Memory B cell (primary cell): ENCODE results near the gene ARHGEF37.
A peak's percentile ranks its signal among the peaks of the same experiment; 100 is the strongest.
"Not testable (repeated sequence)": the region's sequence is repeated elsewhere in the genome, so short reads cannot be mapped to it uniquely, and the experiment has no call there.

Source experiments
- ATAC-seq: fragments of 150-1000 bp; cut with Tn5 transposase; 2 replicates; pipeline ENCODE4 v1.10.0; 2021; ENCODE audit warnings: low read depth, mild to moderate bottlenecking, moderate library complexity
- DNase-seq, 2 donors: peaks; one replicate each; pipeline ENCODE4 v3.0.0; 2022; ENCODE audit warnings: low spot score in 2 of 2
- H3K27ac Mint-ChIP-seq: one replicate; pipeline ENCODE4 v1.8.0; 2022; ENCODE audit warnings: mild to moderate bottlenecking, moderate library complexity, mixed read lengths
- H3K27me3 Mint-ChIP-seq: one replicate; pipeline ENCODE4 v1.8.0; 2022; ENCODE audit warnings: mixed read lengths
- H3K36me3 Mint-ChIP-seq: one replicate; pipeline ENCODE4 v1.8.0; 2022; ENCODE audit warnings: mild to moderate bottlenecking, mixed read lengths
- H3K4me1 Mint-ChIP-seq: one replicate; pipeline ENCODE4 v1.8.0; 2022; ENCODE audit warnings: mixed read lengths
- H3K4me3 Mint-ChIP-seq: one replicate; pipeline ENCODE4 v1.8.0; 2022; ENCODE audit warnings: mild to moderate bottlenecking, moderate library complexity, mixed read lengths
- H3K9me3 Mint-ChIP-seq: one replicate; pipeline ENCODE4 v1.8.0; 2022; ENCODE audit warnings: mixed read lengths

The ARHGEF37 gene

DNA sequence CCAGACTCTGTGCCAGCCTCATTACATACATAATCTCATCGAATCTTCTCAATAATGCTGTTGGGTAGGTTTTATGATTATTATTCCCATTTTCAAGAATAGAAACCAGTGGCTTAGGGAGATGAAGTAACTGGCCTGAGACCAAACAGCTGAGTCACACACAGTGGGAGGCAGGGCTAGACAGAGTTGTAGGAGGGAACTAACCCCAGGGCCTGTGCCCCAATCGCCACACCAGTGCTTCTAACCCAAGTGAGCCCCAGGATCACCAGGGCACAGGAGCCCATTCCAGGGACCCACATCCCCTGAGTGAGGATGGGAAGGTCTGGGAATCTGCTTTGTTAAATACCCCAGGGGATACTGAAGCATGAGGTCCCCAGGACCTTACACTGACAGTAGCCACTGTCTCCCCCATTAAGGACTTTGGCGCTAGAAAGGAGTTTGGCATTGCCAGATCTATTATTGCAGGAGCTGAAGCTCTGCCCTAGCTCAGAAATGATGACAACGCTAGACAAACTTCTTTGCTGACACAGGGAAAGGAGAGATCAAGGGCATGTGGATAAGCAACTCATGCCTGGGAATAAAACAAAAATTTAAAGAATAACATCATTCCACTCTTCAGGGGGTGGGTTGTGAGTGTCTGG, 85.0 kb downstream of the ARHGEF37 start:
- no peak for ATAC-seq
- H3K4me3 Mint-ChIP-seq, result no peak overlapping the region
- H3K27ac Mint-ChIP-seq, result no peak overlapping the region
- no peaks in the 10 kb centered on the region for H3K27me3 Mint-ChIP-seq
- H3K9me3 Mint-ChIP-seq, result peaks cover 3% of the 10 kb centered on the region
- DNase-seq, result no peak
- H3K36me3 Mint-ChIP-seq, result no peaks in the 10 kb centered on the region
- peaks cover 6% of the 10 kb centered on the region for H3K4me1 Mint-ChIP-seq

DNA sequence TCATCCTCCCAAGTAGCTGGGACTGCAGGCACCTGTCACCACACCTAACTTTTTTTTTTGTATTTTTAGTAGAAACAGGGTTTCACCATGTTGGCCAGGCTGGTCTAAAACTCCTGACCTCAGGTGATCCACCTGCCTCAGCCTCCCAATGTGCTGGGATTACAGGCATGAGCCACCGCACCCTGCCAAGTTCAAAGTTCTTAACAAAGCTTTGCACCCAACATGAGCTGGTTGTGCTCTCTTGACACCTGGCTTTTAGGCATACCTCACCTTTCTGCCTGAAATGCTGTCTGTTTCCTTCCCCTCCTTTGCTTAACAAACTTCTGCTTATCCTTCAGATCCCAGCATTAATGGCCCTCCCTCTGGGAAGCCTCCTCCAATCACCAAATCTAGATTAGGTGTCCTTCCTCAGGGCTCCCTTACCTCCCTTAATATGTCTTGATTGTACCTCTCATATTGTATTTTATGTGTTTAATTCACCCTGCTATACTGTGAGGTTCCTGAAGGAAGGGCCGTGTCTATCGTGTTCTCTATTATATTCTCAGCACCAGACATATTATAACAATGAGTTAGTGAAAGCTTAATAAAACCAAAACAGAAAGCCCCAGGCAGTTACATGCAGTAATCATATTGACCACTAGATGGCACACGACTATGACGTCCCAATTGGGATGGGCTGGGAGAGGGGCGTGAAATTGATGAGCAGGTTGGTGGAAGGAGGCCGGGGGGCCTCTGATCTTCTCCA, 86.0 kb downstream of the ARHGEF37 start:
- Mint-ChIP-seq H3K27me3 (no peaks in the 10 kb centered on the region), H3K9me3 (peaks cover 4% of the 10 kb centered on the region), H3K36me3 (no peaks in the 10 kb centered on the region), H3K4me3 (no peak overlapping the region), H3K27ac (peak overlapping the region; percentile 21), H3K4me1 (peaks cover 8% of the 10 kb centered on the region)
- ATAC-seq, result peak; percentile 80
- peak; percentile 50 to 56 for DNase-seq

DNA sequence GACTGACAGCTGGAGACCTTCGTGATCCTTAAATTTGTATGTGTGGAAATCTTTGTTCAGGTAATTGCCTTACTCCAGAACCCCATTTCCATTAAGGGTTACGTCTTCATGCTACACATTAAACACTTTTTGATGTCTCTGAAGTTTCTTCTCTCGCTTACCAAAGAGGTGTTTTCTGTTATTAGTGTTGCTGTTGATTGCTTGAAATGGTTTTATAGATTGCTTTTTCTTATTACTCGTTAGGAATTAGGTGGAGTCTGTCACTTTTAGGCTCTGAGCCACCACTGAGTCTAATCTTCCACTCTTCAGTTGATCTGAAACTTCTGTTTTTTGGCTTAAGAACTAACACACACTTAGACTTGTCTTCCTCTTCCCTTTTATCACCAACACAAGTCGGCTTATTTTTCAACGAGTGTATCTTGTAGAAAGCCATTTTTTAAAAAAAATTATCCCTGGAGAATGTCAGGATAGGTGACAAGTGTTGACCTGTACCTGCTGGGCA, 86.6 kb downstream of the ARHGEF37 start:
- peaks cover 2% of the 10 kb centered on the region for H3K36me3 Mint-ChIP-seq
- DNase-seq (no peak), ATAC-seq (no peak)
- no peak overlapping the region for H3K4me3 Mint-ChIP-seq
- H3K4me1 Mint-ChIP-seq, result peaks cover 13% of the 10 kb centered on the region
- H3K27ac Mint-ChIP-seq, result no peak overlapping the region
- no peaks in the 10 kb centered on the region for H3K27me3 Mint-ChIP-seq
- H3K9me3 Mint-ChIP-seq, result peaks cover 5% of the 10 kb centered on the region

DNA sequence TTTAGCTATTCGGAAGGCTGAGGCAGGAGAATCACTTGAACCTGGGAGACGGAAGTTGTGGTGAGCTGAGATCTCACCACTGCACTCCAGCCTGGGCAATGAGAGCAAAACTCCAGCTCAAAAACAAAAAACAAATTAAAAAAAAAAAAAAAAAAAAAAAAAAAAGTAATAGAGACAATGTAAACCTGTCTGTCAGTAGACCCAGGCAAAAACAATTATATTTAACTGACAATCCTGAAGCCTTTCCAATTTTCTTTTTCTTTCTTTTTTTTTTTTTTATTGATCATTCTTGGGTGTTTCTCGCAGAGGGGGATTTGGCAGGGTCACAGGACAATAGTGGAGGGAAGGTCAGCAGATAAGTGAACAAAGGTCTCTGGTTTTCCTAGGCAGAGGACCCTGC, 88.0 kb downstream of the ARHGEF37 start:
- DNase-seq, H3K27ac Mint-ChIP-seq, H3K36me3 Mint-ChIP-seq, H3K27me3 Mint-ChIP-seq, ATAC-seq, H3K4me3 Mint-ChIP-seq, H3K9me3 Mint-ChIP-seq: not testable (repeated sequence)
- peaks cover 16% of the 10 kb centered on the region for H3K4me1 Mint-ChIP-seq

DNA sequence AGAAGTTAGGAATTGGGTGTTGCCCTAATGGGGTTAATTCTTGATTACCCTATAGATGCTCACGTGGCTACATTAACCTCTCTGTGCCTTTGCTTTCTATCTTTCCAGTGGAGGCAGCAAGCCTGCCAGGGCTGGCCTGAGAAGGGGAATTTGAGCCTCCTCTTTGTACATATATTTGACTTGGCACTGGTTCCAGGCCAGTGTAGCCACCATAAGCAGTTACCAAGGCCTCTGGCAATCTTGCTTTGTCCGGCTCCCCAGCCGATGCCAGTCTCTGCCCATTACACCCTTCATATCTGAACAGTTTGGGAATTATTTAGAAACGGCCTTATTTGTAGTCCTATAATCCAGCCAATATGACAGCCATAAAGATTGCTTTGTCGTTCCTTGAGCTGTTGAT, 90.2 kb downstream of the ARHGEF37 start:
- DNase-seq, result no peak
- ATAC-seq, result no peak
- Mint-ChIP-seq H3K9me3 (peaks cover 5% of the 10 kb centered on the region), H3K27me3 (no peaks in the 10 kb centered on the region), H3K4me1 (peaks cover 29% of the 10 kb centered on the region), H3K4me3 (no peak overlapping the region), H3K36me3 (peaks cover 2% of the 10 kb centered on the region), H3K27ac (no peak overlapping the region)

DNA sequence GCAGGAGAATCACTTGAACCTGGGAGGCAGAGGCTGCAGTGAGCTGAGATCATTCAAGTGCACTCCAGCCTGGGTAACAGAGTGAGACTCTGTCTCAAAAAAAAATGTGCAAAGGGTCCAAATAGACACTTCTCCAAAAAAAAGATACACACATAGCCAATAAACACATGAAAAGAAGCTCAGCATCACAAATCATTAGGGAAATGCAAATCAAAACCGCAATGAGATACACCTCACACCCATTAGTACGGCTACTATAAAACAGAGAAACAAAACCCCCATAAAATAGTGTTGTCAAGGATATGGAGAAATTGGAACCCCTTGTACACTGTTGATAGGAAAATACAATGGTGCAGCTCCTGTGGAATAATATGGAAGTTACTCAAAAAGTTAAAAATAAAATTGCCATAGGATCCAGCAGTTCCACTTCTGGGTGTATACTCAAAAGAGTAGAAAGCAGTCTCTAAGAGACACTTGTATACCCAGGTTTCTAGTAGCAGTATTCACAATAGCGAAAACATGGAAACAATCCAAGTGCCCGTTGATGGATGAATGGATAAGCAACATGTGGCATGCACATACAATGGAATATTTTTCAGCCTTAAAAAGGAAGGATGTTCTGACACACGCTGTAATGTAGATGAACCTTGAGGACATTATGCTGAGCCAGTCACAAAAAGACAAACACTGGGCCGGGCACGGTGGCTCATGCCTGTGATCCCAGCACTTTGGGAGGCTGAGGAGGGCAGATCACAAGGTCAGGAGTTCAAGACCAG, 91.6 kb downstream of the ARHGEF37 start:
- DNase-seq (no peak), ATAC-seq (peak; percentile 85)
- Mint-ChIP-seq H3K27ac (peak overlapping the region; percentile 28), H3K4me1 (peaks cover 28% of the 10 kb centered on the region), H3K36me3 (peaks cover 2% of the 10 kb centered on the region), H3K4me3 (no peak overlapping the region), H3K9me3 (peaks cover 5% of the 10 kb centered on the region), H3K27me3 (no peaks in the 10 kb centered on the region)

DNA sequence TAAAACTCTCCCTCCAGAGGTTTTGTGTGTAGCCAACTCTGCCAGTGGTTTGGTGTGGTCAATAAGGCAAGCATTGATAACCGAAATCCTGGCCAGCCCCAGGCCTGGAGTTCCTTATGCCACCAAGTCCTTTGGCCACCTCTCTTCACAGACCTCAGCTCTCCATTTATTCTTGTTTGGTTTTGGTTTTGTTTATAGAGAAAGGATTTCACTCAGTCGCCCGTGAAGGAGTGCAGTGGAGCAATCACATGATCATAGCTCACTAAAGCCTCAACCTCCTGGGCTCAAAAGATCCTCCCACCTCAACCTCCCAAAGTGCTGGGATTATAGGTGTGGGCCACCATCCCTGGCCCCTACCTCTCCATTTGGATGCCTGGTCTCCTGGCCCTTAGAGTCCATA, 93.4 kb downstream of the ARHGEF37 start:
- Mint-ChIP-seq H3K27me3 (no peaks in the 10 kb centered on the region), H3K9me3 (peaks cover 2% of the 10 kb centered on the region), H3K4me3 (no peak overlapping the region), H3K27ac (peak overlapping the region; percentile 23), H3K36me3 (peaks cover 2% of the 10 kb centered on the region), H3K4me1 (peaks cover 32% of the 10 kb centered on the region)
- no peak for DNase-seq
- ATAC-seq, result peak; percentile 41

DNA sequence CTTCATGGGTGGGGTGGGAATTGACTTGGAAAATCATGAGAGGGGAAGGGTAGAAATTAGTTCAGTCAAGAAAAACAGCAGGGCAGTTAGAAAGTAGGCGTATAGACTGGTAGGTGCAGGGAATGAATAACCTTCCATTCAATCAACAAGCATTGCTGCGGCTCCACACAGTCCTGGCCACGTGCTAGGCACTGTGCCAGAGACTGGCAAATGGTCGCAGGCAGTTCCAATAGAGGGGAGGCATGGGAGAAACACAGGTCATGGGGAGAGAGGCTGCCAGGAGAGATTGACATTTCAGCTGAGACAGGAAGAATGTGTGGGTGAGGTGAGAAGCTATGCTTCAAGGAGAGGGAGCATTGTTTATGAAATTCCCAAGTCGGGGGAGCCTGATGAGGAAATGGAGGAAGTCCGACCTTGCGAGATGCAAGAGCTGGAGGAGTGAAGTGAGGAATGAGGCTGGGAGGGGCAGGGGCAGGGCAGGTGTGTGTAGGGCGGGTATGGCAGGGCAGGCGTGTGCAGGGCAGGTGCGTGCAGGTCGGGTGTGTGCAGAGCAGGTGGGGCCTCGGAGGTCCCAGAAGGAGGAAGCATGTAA, 94.4 kb downstream of the ARHGEF37 start:
- no peak overlapping the region for H3K4me3 Mint-ChIP-seq
- peaks cover 2% of the 10 kb centered on the region for H3K9me3 Mint-ChIP-seq
- peaks cover 41% of the 10 kb centered on the region for H3K4me1 Mint-ChIP-seq
- no peak overlapping the region for H3K27ac Mint-ChIP-seq
- DNase-seq (no peak), ATAC-seq (no peak)
- peaks cover 2% of the 10 kb centered on the region for H3K36me3 Mint-ChIP-seq
- H3K27me3 Mint-ChIP-seq, result no peaks in the 10 kb centered on the region

DNA sequence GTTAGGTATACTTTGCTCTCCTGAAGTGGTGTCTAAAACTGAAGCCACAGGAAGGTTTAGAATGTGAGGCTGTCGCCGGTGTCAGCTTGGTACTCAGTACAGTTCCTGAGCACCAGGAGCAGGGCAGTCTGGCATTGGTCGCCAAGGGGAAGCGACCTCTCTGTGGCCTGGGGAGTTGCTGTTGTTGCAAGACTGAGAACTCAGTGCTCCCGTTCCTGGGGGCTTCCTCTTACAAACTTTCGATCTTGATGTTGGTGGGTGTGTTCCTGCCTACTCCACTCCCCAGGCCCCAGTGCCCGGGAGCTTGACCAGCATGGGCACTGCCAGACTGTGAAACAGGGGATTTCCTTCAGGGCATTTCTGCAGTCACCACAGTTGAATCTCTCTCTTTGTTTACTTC, 96.4 kb downstream of the ARHGEF37 start:
- Mint-ChIP-seq H3K9me3 (no peaks in the 10 kb centered on the region), H3K36me3 (peaks cover under 1% of the 10 kb centered on the region), H3K27me3 (no peaks in the 10 kb centered on the region), H3K4me3 (no peak overlapping the region), H3K4me1 (peaks cover 49% of the 10 kb centered on the region), H3K27ac (peak overlapping the region; percentile 69)
- no peak for DNase-seq
- no peak for ATAC-seq

DNA sequence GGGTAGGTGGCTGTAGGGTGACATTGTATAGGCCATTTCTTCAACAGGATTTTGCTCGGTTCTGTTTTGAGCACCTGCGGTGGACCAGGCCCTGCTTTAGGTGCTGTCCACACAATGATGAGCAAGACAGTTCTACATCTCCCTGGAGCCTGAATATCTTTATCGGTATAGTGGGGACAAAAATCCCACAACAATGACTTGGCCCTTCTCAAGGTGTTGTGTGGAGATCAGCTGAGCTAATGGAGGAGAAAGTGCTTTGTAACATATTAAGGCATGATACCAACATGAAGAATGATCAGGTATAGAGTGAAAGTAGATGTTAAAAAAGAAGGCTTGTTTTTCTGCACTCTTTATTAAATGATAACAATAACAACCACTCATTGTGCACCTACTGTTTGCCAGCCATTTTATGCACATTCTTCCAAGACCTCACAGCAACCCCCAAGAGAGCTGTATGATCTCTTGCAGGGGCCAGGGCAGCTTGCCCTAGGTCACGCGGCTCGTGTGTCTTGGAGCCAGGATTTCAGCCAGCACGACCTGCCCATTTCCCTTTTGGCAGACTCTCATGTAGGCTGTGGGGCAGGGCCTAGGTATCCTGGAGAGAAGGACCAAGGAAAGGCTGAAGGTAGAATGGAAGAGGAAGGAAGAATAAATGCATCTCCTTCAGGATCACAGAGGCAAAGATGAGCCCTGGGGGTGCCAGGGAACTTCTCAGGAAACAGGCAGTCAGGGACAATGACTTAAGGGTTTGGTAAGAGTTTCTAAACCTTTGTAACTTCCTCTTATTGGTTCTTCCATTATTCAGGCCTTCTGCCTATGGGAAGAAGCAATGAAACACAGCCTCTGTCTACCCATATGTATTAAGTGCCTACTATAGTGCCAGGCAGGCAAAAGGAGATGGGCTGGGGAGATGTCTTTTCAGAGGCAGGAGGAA, 98.8 kb downstream of the ARHGEF37 start:
- Mint-ChIP-seq H3K4me1 (peaks cover 44% of the 10 kb centered on the region), H3K9me3 (no peaks in the 10 kb centered on the region), H3K27me3 (no peaks in the 10 kb centered on the region), H3K36me3 (no peaks in the 10 kb centered on the region), H3K4me3 (no peak overlapping the region), H3K27ac (peak overlapping the region; percentile 68)
- ATAC-seq (peak; percentile 39), DNase-seq (no peak)

DNA sequence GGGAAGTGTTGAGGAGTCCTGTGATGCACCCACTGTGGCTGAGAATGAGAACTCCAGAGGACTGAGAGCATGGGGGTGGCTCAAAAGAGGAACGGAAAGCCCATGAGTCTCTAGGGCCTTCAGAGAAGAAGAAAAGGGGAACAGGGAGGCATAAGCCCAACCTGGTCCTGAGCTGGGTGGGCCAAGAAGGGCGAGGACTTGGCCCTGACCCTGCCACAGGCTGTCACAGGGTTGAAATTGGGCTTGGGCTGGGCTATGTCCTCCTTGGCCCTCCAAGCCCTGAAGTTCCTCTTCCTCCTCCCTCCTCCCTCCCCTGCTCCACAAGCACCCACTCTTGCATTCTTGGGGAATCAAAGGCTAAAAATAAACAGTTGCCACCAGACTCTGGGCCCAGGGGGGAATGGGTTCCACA, 99.5 kb downstream of the ARHGEF37 start:
- ATAC-seq (peak; percentile 98), DNase-seq (peak; percentile 63 to 67)
- Mint-ChIP-seq H3K4me1 (peaks cover 44% of the 10 kb centered on the region), H3K4me3 (peak overlapping the region; percentile 0), H3K27ac (peak overlapping the region; percentile 68), H3K27me3 (no peaks in the 10 kb centered on the region), H3K36me3 (no peaks in the 10 kb centered on the region), H3K9me3 (no peaks in the 10 kb centered on the region)

DNA sequence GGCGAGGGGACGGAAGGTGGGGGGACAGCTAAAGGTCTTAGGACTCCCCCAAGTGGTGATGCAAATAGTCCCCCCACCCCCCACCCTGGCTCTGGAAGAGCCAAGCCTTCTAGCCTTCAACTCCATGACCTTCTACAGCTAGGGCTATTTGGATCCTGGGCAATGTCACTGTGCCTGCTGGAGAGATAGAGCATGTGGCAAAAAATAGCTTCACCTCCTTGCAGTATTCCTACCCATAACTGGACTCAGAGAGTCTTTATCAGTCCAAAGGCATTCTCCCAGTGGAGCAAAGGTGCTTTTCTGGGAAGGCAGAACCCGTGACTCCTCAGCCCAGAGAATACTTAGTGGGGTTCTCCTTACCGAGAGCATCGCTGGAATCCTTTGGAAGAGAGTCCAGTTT, 100.0 kb downstream of the ARHGEF37 start:
- ATAC-seq (no peak), DNase-seq (no peak)
- Mint-ChIP-seq H3K27ac (peak overlapping the region; percentile 68), H3K4me1 (peaks cover 39% of the 10 kb centered on the region), H3K36me3 (no peaks in the 10 kb centered on the region), H3K9me3 (no peaks in the 10 kb centered on the region), H3K27me3 (no peaks in the 10 kb centered on the region), H3K4me3 (no peak overlapping the region)

DNA sequence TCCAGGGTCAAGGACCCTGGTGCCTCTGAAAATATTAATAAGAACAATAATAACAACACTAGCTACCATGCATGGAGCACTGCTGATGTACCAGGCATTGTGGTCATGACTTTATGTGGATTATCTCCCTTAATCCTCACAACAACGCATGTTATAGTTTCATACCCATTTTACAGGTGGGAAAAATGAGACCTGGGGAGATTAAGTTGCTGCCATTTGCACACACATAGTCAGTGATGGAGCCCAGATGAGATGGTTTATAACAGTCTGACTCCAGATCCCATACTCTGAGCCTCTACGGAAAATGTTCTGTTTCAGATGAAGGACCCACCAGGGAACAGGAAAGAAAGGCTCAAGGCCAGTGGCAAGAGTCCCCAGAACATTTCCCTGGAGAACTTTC, 100.6 kb downstream of the ARHGEF37 start:
- no peaks in the 10 kb centered on the region for H3K27me3 Mint-ChIP-seq
- no peak for ATAC-seq
- no peaks in the 10 kb centered on the region for H3K9me3 Mint-ChIP-seq
- H3K4me3 Mint-ChIP-seq, result no peak overlapping the region
- no peak for DNase-seq
- H3K27ac Mint-ChIP-seq, result no peak overlapping the region
- H3K4me1 Mint-ChIP-seq, result peaks cover 39% of the 10 kb centered on the region
- no peaks in the 10 kb centered on the region for H3K36me3 Mint-ChIP-seq
